TTC549 (cell line): ENCODE measurements around the gene DNAJA3.
"Not testable (repeated sequence)": the region's sequence is repeated elsewhere in the genome, so short reads cannot be mapped to it uniquely, and the experiment has no call there.

Source experiments
- FAIRE-seq: peaks from 2 replicates; lab custom pipeline; 2012; peaks lifted over from hg19 to GRCh38; lab: Jason Lieb, UNC

DNAJA3 gene

DNA sequence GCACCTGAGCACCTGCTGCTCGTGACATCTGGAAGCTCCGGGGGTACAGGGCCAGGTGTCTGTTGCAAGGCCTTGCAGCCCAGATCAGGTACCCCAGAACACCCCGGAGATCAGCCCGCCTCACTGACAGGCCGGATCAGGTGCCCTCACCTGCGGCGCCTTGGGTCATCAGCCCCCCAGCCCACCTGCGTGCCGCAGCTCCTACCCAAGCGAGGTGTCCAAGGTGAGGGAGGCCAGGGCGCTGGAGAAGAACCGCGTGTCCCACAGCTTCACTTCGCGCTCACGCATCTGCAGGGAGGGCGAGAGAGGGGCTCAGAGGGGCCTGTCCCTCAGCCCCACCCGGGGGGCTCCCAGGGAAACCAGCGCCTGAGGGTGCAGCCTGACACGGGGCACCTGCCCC, 37.9 kb upstream of the DNAJA3 start:
- no peak for FAIRE-seq

DNA sequence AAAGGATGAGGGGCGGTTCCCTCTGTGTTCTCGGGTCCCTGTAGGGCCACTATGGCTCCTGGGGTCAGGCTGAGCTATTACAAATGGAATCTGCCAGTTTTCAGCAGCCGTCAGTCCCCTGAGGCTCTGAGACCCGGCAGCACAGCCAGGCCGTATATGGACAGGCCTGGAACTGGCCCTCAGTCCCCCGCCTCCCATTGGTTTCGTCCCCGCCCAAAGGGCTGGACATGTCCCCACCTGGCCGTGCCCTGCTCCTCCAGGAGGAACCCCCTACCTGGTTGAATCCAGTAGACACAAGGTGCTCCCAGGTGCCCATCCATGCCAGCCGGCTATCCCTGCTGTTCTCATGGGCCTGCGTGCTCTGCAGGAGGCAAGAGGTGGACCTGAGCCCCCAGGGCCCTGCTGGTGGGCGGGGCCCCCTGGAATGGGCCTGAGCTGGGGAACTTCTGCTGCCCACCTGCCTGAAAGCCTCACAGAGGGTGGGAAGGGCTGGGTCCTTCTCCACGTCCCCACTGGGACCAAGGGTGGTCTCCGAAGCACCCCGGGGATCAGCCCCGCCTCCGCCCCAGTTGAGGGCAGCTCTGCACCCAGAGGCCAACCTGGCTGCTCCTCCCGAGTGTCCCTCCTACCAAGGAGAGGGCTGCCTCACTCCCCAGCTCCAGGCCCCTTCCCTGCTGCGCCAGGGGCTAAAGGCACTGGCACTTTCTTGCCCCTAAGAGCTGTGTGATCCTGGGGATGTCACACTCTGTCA, 37.2 kb upstream of the DNAJA3 start:
- no peak for FAIRE-seq

DNA sequence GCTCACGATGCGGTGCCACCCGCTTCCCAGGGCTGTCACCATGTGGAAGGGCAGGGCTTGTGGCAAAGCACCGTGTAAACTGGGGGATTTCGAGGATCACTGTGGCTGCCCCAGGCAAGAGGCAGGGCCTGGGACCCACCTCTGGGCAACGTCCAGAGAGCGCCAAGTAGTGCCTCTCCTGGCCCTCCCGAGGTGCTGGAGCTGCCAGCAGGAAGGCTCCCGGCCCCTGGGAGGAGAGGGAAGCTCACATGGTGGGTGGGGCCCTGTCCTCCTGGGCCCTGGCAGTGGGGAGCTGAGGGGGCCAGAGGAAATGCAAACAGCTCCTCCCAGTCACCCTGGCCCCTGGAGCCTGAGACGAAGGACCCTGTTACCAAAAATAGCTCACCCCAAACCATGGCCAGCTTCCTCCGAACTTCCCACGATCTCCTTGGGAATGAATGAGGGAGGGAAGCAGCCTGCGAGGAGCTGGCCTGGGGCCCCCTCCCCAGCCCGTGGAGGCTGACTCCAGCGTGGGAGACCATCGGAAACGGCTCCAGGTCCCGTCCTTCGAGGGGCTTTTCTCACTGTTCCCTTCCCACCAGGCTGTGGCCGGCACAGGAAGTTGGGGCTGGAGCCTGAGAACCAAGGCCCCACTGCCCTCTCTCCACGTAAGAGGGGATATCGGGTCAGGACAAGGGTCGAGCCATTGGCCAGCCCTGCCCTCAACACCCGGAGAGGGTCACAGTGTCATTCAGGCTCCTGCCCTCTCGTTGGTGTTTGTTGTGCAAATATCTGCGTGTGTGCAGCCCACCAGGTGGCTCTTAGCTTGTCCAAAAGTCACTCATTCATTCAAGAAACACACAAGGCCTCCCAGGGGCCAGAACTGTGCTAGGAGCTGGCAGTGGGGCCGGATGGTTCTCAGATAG, 36.4 kb upstream of the DNAJA3 start:
- FAIRE-seq, result no peak

DNA sequence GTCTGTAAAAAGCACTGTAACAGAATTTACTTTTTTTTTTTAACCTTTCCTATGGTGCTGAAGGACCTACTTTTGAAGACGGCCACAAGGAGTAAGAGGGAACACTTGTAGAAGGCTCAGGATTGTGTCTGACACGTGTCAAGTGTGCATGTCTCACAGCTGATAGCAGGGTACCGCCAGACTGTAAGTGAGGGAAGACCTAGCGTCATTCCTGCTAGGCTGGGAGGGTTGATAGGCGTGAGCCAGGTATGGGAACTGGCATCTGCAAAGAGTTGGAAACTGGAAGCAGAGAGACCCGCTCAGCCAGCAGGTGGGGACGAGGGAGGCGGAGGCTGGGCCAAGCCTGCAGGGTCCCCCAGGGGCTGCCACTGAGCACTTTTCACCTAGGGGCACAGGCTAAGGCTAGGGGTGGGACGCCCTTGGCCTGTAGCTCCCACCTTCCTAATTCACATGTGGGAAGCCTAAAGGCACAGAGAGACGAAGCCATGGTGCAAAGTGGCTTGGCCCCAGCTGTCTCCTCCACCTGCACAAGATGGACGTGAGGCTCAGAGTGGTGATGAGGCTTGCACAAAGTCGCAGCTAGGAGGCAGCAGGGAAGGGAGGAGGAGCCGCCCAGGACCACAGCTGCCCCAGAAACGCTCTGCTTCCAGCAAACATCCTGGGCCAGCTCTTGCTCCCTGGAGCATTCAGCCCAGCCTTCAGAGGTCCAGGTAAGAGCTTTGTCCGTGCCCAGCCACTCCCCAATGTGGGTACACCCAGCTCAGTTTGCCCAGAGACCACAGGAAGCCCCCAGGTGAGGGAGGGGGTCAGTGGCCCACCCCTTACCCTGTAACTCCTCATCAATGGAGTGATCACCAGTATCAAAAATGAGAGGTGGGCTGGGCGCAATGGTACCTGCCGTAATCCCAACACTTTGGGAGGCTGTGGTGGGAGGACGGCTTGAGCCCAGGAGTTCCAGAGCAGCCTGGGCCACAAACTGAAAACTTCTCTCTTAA, 35.1 kb upstream of the DNAJA3 start:
- no peak for FAIRE-seq

DNA sequence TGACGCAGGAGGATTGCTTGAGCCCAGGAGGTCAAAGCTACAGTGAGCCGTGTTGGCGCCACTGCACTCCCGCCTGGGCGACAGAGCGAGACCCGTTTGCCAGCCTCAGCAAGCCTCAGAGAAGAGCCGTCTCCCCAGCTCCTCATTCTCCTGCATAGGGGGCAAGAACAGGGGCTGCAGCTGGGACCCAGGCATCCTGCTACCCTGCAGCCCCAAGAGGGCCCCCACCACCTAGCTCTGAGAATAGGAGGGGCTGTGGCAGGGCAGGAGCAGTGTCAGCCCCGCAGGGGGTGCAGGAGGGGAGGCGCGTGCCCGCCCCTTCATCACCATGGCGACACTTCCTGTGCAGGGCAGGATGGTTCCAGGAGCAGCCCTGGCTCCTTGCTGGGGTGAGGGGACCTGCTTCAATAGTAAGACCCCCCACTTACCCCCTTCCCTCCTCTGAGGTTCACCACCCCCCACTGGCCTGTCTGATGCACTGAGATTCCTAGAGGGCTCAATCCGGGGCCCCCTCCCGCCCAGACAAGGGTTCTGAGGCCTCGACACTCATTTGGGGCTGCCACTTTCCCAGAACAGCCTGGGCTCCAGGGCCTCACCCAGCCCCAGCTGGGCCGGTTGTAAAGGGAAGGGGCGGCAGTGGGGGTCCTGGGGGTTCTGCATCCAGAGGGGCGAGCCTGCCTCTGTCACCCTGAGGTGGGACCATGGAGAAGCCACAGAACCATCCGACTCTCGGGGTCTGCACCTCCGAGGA, 33.9 kb upstream of the DNAJA3 start:
- FAIRE-seq, result no peak

DNA sequence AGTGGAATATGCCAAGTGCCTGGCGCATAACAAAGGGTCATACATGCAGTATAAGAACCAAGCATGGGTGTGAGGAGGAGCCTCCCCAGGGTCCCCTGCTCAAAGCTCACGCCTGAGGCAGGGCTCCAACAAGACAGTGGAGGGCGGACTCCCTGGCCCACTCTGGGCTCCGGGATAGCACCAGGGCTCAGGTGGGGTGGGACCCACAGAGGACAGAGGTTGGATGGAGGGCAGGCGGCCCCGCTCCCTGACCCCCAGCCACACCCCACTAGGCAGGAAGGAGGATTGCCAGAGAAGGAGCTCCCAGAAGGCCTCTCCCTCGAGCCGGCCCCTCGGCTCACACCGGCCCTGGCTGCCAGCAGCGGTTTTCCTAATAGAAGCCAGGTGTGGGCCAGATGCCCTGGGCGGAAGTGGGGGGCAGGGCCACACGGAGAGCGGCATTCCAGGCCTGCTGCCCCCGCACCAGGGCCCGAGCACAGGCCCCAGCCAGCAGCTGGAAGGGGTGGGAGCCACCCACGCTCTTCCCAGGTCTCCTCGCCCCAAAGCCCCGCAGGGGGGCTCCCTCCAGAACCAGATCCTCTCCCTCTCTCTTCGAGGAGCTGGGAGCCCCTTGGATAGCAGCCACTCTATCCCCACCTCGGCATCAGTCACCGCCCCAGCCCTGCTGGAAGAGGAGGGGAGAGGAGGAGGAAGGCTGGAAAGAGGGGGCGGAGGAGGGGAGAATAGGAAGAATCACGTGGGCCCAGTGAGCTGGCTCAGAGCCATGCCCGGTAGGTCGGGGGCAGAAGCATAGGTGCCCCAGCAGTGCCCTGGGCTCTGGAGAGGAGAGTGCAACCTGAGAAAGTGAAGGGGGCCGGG, 33.1 kb upstream of the DNAJA3 start:
- no peak for FAIRE-seq

DNA sequence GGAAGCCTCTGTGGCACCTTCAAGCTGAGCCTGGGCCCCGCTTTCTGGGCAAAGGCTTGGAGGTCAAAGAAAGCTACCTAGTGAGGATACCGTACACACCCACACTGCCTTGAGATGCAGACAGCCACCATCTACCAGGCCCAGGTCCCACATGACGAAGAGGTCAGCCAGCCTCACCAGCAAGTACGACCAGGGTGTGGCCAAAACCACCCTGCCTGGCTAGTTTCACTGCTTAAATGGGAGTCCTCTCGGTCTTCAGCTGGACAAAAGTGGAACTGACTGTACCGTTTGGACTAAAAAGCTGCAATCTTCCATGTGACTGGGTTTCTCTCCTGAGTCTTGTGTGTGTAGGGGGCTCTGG, 32.4 kb upstream of the DNAJA3 start:
- FAIRE-seq, result no peak

DNA sequence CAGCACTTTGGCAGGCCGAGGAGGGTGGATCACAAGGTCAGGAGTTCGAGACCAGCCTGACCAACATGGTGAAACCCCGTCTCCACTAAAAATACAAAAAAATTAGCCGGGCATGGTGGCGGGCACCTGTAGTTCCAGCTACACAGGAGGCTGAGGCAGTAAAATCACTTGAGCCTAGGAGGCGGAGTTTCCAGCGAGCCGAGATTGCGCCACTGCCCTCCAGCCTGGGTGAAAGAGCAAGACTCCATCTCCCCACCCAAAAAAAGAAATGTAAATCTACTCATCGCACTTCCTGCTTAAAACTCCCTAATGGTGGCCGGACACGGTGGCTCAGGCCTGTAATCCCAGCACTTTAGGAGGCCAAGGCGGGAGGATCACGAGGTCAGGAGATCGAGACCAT, 31.8 kb upstream of the DNAJA3 start:
- FAIRE-seq, result not testable (repeated sequence)

DNA sequence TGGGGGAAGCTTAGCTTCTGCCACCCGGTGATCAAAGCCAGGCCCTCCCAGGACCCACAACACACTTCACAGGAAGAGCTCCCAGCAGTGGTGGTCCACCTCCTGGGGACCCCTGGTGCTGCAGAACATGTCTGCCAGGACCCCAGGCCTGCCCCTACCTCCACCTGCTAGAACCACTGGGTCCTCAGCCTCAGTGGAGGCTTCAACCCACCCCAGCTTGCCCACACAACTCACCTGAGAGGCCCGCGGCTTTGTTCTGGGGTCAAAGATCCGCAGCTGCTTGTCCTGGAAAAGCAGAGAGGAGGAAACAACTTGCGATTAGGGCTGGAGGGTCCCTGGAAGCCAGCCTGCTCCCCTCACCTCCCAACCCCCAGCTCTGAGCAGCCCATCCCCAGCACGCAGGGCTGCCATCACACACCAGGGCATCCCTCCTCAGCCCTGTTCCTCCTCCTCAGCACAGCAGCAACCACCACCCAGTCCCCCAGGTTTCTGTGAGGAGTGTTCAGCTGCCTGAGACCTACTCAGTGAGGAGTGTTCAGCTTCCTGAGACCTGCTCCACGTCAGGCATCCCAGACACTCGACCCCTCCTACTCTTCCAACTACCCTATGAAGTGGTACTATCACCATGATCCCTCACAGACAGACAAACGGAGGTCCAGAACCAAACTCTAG, 30.5 kb upstream of the DNAJA3 start:
- no peak for FAIRE-seq

DNA sequence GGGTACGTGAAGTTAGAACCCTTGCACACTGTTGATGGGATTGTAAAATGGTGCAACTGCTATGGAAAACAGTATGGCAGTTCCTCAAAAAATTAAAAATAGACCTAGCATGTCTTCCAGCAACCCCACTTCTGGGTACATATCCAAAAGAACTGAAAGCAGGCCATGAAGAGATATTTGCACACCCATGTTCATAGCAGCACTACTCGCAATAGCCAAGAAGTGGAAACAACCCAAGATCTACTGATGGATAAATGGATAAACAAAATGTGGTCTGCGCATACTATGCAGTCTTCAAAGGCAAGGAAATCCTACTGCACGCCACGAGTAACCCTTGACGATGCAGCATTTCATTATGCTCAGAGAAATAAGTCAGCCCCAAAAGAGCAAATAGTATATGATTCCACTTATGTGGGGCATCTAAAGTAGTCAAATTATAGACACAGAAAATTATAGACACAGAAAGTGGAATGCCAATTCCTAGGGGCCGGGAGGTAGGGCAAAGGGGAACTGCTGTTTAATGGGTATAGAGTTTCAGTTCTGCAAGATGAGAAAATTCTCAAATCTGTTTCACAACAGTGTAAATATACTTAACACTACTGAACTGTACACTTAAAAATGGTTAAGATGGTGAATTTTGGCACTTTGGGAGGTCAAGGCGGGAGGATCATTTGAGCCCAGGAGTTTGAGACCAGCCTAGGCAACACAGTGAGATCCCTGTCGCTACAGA, 26.5 kb upstream of the DNAJA3 start:
- FAIRE-seq, result no peak

DNA sequence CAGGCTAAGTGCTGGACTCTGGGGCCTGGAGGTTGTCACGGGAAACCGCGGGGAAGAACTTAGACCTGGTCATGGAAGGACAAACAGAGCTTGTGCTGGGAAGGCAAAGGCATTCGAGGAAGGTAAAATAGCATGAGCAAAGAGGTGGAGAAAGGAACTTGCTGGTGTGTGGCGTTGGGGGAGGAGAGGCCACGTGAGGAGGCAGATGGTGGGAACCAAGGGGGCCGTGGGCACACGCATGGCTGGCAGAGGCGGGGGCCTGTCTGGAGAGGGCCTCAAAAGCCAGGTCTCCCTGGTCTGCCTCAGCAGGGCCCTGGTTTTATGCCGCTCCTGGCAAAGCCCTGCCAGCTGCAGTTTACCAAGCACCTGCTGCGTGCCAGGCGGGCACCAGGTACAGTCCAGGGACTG, 24.6 kb upstream of the DNAJA3 start:
- no peak for FAIRE-seq

DNA sequence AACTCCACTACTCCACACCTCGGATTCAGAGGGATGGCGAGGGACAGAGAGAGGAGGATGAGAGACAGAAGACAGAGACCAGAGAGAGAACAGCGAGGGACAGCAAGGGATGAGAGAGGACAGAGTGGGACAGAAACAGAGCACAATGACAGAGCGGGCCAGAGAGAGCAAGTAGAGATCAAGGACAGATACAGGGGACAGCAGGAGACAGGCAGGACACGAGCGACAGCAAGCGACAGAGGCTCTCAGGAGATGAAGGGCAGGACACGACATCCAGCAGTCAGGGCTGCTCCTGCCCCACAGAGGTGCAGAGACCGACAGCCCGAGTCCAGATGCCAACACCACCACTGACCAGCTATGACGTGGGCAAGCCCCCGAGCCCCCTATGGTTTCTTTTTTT, 24.2 kb upstream of the DNAJA3 start:
- no peak for FAIRE-seq

DNA sequence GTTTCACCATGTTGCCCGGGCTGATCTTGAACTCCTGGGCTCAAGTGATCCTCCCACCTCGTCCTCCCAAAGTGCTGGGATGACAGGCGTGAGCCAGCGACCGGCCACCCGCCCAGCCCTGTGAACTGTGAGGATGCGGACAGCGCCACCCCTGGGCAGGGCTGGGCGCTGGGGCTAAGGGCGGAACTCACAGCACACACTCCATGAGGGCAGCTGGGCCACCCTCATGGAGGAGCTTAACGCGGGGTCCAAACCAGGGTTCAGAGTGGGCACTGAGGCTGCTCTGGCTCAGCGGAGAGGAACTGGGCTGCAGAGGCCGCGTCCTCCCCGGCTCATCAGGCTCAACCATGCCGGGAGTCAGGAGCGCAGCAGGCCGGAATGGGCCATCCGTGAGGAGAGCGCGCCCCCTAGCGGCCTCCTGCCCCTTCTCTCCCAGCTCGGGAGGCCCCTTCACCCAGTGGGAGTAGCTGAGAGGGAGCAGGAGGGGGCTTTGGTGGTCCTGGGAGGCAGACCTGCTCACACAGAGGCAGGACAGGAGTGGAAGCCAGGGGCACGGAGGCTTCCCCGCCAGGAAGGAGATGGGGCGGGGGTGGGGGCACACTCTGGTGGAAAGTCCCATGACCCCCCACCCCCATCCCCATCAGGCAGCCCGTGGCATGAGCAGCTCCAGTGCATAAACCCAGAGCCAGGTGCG, 23.1 kb upstream of the DNAJA3 start:
- FAIRE-seq, result no peak

DNA sequence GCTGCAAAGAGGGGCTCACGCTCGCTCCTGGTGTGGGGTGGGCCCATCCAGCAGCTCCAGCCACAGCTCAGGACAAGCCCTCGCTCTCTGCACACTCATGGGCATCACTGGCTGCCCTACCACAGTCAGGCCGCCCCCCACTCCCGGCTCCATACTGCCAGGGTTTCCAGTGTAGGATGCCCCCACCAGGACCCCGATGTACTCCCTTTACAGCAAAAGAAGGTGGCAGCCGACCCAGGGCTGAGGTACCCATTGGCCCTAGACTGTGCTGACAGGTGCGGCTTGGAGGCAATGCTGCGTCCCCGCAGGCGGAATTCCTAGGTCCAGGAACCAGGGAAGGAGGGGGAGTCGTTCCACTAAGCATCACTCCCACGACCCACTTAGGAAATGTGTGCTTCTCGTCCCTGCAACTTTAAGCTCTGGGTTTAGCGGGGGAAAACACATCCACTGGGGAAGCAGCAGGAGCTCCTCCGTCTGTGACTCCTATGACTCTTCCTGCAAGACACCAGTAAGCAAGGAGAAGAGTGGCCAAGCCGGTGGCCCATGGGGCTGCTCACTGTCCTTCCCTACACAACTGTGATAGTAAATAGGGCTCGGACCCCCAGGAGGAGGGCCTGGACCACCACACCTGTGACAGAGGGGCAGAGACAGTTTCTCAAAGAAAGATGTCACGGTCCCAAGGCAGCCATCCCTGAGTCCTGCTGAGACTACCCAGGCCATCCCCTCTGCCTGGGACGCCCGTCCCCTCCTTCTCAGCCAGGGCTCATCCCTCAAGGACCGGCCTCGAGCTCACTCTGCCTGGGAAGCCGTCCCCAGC, 22.3 kb upstream of the DNAJA3 start:
- FAIRE-seq, result no peak

DNA sequence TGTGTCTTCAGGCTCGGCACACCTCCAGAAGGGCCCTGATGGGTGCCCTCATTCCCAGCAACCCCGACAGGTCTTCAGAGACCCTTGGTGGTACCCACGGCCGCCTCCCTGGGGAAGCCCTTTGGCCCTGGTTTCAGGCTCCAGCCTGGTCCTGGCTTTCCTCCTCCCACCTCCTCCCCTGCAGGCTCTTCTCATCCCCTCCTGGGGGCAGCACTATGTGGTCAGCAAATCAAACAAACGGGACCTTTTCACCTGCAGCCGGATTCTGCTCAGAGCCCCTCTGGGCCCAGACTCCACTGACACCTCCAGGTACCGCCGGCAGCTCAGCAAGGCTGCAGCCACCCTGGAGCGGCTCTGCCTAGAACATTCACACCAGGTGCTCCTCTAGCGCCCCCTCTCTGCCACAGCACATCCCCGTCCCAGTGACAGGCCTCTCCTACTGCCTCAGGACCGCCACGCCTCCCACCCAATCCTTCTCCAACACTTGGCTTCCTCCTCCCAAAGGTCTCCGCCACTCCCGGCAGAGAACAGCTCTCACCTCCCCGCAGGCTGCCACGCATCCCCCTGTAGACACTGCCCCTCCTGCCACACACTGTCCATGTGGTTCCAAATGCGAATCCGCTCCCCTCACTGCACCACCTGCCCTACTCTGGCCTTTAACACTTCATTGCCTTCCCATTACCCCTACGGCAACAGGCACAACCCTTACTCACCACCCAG, 21.3 kb upstream of the DNAJA3 start:
- FAIRE-seq, result no peak

DNA sequence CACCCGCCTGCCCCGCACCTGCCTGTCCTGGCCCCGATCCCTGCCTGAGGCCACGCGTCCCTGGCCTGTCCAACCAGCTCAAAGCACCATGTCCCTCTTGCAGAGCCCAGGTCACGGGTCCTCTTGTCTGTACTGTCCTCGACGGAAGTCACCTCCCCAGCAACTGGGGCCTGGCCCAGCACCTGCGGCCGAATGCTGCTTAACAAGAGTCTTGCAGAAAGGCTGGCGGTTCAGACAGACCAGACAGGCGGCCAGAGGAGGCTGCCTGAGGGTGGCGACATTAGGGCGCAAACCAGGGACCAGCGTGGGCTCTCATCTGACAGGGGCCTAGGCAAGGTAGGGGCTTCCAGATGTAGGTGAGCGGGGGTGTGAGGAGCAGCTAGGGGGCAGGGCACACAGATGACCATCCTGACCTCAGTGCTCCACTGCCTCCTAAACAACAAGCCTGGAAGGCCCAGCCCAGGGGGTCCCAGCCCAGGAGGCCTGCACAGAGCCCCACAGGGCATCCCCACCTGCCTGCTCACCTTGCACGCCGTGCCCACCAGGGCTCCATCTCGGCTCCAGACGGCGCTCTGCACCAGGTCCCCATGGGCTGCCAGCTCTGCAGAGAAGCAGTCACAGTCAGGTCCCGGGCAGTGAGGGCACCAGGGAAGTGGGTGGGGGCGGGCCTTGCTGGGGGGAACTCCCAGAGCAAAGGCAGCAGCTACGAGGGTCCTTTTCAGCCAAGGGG, 20.5 kb upstream of the DNAJA3 start:
- FAIRE-seq, result no peak
